ENCODE measurements around the gene UBE2J1.

Gene UBE2J1

DNA sequence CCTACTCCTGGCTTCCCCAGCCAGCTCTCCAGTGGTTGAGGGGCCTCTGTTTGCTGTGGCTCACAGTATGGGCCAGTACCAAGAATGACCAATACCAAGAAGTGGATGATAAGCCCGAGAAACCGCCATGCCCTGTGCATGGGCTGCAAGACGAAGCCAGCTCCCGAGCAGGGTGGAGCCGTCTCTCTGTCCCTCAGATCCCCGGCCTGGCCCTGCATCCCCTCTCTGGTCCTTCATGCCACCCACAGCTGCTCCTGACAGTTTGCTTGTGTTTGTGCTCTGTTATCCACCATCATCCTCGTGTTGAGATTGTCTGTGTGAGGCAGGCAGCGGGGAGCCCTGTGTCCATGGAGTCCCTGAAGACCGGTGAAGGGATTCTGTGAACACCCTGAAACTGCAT lies 73.6 kb downstream of the UBE2J1 start:
- Histone ChIP-seq H3K9me2 (replicated peaks; ENCODE audit: insufficient read depth, low read length) (no peaks in the 10 kb centered on the region), H3K79me2 (ENCODE audit: insufficient read depth, low read length) (no peaks in the 10 kb centered on the region), H3F3A (ENCODE audit: insufficient read depth) (no peaks in the 10 kb centered on the region), H3K27me3 (ENCODE audit: low read length) (no peaks in the 10 kb centered on the region), H2AFZ (ENCODE audit: low read depth, low read length, severe bottlenecking) (no peak overlapping the region), H3K36me3 (ENCODE audit: low read length) (no peaks in the 10 kb centered on the region), H3K27ac (ENCODE audit: low read depth, low read length) (no peak overlapping the region), H3K9ac (ENCODE audit: low read length) (no peak overlapping the region), H3K4me3 (ENCODE audit: insufficient read depth, low read length, poor library complexity, severe bottlenecking) (no peak overlapping the region), H3K4me2 (ENCODE audit: low read depth, low read length, poor library complexity, severe bottlenecking) (no peak overlapping the region), H4K20me1 (ENCODE audit: low read depth, low read length) (no peaks in the 10 kb centered on the region), H3K9me3 (ENCODE audit: insufficient read depth, low read length) (no peaks in the 10 kb centered on the region)
- TF ChIP-seq, protein P1, sequence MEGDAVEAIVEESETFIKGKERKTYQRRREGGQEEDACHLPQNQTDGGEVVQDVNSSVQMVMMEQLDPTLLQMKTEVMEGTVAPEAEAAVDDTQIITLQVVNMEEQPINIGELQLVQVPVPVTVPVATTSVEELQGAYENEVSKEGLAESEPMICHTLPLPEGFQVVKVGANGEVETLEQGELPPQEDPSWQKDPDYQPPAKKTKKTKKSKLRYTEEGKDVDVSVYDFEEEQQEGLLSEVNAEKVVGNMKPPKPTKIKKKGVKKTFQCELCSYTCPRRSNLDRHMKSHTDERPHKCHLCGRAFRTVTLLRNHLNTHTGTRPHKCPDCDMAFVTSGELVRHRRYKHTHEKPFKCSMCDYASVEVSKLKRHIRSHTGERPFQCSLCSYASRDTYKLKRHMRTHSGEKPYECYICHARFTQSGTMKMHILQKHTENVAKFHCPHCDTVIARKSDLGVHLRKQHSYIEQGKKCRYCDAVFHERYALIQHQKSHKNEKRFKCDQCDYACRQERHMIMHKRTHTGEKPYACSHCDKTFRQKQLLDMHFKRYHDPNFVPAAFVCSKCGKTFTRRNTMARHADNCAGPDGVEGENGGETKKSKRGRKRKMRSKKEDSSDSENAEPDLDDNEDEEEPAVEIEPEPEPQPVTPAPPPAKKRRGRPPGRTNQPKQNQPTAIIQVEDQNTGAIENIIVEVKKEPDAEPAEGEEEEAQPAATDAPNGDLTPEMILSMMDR (IDR thresholded peaks at IDR 0.05; ENCODE audit: insufficient read depth, low read length, poor library complexity, severe bottlenecking): no peak
- no peak for TF ChIP-seq EZH2phosphoT487 (conservative IDR thresholded peaks at IDR 0.05; ENCODE audit: low read length)

All from SU-DHL-6 (cell line).